Activated CD4-positive, alpha-beta T cell treated with anti-CD3 and anti-CD28 coated beads, Interleukin-2, amount 50 U/mL, for 48 hours (primary cell): Measurements from ENCODE around the gene HMGN4.
"Not testable (repeated sequence)": the region's sequence is repeated elsewhere in the genome, so short reads cannot be mapped to it uniquely, and the experiment has no call there.

Source experiments
- DNase-seq, 2 experiments: peaks; one replicate each; pipeline ENCODE4 v3.0.0-alpha.2; 2020

Gene HMGN4

GRCh38 chr6:26524314-26524713 is 13.9 kb upstream of the HMGN4 start:
- DNase-seq, result not testable (repeated sequence)

- DNase-seq, result no peak
These were observed 13.3 kb upstream of the HMGN4 start for GRCh38 chr6:26524722-26525370.

GRCh38 chr6:26525838-26526237 is 12.3 kb upstream of the HMGN4 start:
- DNase-seq, result no peak

GRCh38 chr6:26526928-26527327 is 11.2 kb upstream of the HMGN4 start:
- DNase-seq, result no peak

GRCh38 chr6:26530203-26530602 is 8.0 kb upstream of the HMGN4 start:
- no peak for DNase-seq

- DNase-seq, result no peak
These were observed 6.3 kb upstream of the HMGN4 start for GRCh38 chr6:26531897-26532296.

GRCh38 chr6:26532699-26533531 is 5.3 kb upstream of the HMGN4 start:
- DNase-seq, result peak; percentile 96 to 98

- no peak for DNase-seq
These were observed 4.6 kb upstream of the HMGN4 start for GRCh38 chr6:26533532-26533931.

- no peak for DNase-seq
These were observed 3.3 kb upstream of the HMGN4 start for GRCh38 chr6:26534681-26535465.

- DNase-seq, result peak; percentile 47 to 64
These were observed 1.5 kb upstream of the HMGN4 start for GRCh38 chr6:26536571-26537159.

- peak; percentile 90 to 93 for DNase-seq
These were observed 863 bp upstream of the HMGN4 start for GRCh38 chr6:26537160-26537845.

- no peak for DNase-seq
These were observed 371 bp downstream of the HMGN4 start for GRCh38 chr6:26538572-26538902.

- no peak for DNase-seq
These were observed 977 bp downstream of the HMGN4 start for GRCh38 chr6:26539071-26539615.

- no peak for DNase-seq
These were observed 3.4 kb downstream of the HMGN4 start for GRCh38 chr6:26541579-26541978.

- no peak for DNase-seq
These were observed 5.8 kb downstream of the HMGN4 start for GRCh38 chr6:26543953-26544352.

GRCh38 chr6:26544473-26544872 is 6.3 kb downstream of the HMGN4 start:
- DNase-seq, result no peak

- no peak for DNase-seq
These were observed 7.5 kb downstream of the HMGN4 start for GRCh38 chr6:26545627-26546026.

GRCh38 chr6:26547363-26547762 is 9.2 kb downstream of the HMGN4 start:
- not testable (repeated sequence) for DNase-seq

- DNase-seq, result peak; percentile 70 to 75
These were observed 12.3 kb downstream of the HMGN4 start for GRCh38 chr6:26550250-26550993.

- DNase-seq, result no peak
These were observed 14.0 kb downstream of the HMGN4 start for GRCh38 chr6:26552205-26552604.

- DNase-seq, result no peak
These were observed 14.5 kb downstream of the HMGN4 start for GRCh38 chr6:26552640-26553188.
